Renal pelvis (tissue), 4 donors: ENCODE data around the gene SLC8A2. TPM values are rescaled to one million over a fixed set of nuclear protein-coding genes. Genes with fewer than 3 reads are reported as not detected.

Experiments
- DNase-seq: peaks from one replicate; pipeline ENCODE4 v3.0.0-alpha.2; 2013
- polyA plus RNA-seq, 3 donors: library from polyadenylated mRNA; unstranded; fragments of 120-200 nt; gene quantifications; one replicate each; pipeline ENCODE4 v1.2.1, GENCODE V29; 2013; ENCODE audit not compliant: insufficient read length in 3 of 3

SLC8A2 gene
- polyA plus RNA-seq, 3 donors = 0.21 to 0.28 TPM; not detected in 1

GRCh38 chr19:47459477-47459876 lies 12.2 kb downstream of the SLC8A2 start:
- no peak for DNase-seq

DNA sequence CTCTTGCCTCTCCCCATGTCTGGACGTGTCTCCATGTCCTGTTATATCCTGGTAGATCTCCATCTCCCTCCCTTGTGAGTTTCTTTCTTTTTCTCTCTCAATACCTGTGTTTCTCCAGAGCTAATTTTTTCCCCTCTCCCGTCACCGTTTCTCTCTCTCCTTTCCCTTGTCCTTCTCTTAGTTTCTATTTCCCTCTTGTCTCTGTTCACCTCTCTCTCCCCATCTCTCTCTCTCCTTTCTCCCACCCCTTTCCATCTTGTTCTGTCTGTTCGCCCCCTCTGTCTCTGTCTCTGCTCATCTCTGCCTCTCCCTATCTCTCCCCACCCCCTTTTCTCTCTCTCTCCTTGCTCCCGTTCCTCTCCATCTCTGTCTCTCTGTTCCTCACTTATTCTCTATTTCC lies 13.0 kb downstream of the SLC8A2 start:
- DNase-seq = no peak

DNA sequence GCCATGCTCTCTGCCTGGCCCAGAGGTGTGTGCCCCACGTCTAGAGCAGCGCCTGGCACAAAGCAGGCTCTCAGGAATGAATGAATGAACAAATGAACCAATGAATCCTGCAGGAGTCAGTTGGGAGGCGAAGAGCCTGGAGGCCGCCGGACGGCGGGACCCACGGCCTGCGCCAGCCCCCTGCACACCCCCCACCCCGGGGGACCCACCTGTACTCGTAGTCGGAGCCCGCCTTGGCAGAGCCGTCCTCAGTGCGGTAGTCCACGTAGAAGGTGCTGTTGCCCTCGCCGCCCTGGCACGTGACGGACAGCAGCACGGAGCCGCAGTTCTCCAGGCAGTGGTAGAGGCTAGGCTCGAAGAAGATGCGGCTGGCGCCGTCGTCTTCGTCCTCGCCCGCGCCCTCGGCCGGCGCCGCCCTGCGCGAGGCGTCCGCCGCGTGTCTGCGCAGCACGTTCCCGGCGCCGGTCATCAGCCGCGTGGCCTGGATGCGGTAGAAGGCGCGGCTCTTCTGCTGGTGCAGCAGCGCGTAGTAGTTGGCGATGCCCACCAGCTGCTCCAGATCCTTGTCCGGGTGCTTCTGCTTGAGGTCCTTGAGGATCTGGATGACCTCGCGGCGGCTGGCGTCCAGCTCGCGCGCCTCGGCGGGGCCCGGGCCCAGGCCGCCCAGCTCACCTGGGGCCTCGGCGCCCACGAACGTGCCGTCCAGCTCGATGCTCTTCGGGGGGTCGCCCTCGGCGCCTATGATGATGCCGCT lies 14.8 kb downstream of the SLC8A2 start:
- no peak for DNase-seq

DNA sequence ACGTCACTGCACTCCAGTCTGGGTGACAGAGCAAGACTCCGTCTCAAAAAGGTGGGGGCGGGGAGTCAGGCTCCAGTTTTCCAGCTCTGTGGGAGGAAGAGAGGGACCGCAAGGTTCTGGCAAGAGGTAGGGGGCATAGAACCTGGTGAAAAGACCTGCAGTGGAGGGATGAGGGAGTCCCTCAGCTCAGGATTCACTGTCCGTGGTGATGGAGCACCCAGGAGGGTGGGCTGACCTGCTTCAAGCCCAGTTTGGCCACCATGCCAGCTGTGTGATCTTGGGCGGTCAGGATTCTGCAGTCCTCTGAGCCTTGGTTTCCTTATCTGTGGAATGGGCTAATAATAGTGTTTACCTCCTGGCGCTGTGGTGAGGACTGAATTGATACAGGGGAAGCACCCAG lies 21.2 kb downstream of the SLC8A2 start:
- DNase-seq = no peak

GRCh38 chr19:47448360-47448727 lies 23.3 kb downstream of the SLC8A2 start:
- DNase-seq = no peak

- no peak for DNase-seq
Observed at GRCh38 chr19:47447470-47448359, 24.0 kb downstream of the SLC8A2 start.

GRCh38 chr19:47446534-47447469 lies 24.9 kb downstream of the SLC8A2 start:
- DNase-seq = no peak

GRCh38 chr19:47445937-47446402 lies 25.7 kb downstream of the SLC8A2 start:
- peak; percentile 71 for DNase-seq

GRCh38 chr19:47445527-47445926 lies 26.2 kb downstream of the SLC8A2 start:
- DNase-seq = no peak

DNA sequence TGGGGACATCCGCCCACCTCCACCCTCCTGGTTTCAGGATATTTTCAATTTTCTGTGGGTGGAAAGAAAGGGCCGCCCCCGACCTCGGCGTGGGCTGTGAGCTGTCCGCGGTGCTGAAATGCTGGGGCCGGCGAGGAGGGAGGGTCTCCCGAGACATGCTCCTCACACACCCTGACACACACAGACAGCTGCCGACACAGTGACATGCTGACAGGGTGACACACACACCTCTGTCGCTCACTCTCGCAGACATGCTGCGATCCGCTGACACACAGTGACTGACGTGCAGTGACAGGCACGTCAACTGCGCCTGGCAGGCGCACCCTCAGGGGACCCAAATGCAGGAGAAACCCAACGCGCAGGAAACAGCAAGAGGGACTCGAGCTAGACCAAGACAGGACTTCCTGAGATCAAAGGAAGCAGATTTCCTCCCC lies 27.3 kb downstream of the SLC8A2 start:
- DNase-seq = no peak

DNA sequence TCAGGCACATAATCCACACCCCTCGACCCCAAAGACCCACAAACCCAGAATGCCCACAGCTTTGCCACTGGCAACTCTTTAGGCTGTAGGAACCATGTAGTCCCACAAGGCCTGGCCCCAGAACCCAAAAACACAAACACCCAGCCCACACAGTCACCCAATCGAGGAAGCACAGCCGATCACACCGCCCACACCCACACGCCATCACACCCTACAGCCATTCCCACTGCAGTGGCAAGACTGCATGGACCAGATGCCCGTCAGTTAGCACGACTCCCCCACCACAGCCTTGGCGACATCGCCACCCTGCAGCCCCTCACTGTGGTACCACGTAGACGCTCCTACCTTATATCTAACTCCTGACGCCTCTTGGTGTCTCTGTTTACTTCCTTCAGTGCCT lies 28.4 kb downstream of the SLC8A2 start:
- DNase-seq = no peak

DNA sequence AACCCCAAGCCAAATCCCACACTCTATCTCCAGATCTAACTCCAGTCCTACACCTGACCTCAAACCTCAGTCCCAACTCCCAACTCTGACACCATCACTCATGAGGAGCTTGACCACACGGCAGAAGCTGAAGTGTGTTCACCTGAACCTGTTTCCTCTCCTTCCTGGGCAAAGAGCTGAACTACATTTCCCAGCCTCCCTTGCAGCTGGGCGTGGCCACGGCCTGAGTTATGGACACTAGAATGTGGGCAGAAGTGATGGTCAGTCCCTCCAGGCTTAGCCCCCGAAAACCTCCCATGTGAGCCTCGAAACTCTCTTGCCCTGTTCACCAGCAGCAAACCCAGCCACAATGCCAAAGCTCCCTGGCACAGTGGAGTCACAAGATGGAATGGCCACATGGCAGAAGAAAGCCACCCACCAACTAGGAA lies 32.9 kb downstream of the SLC8A2 start:
- DNase-seq = no peak

DNA sequence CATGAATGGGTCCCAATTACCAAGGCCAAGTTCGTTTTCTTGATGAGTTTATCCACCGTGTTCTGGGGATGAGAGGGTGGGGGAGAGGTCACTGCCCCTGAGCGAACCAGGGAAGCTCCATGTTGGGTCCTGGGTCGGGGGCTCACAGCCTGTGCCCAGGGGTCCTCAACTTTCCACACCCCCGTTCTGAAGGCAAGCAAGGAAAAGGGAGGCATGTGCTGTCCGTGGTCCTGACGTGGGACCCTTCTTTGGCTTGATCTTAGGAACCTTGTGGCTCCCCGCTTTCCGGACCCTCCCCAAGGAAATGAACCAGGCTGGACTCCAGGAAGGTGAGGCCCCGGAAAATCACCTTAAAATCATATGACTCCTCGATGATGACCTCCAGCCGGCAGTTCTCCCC lies 34.2 kb downstream of the SLC8A2 start:
- DNase-seq = no peak

- no peak for DNase-seq
Observed at GRCh38 chr19:47436712-47437401, 34.8 kb downstream of the SLC8A2 start.

- DNase-seq = no peak
Observed at GRCh38 chr19:47435883-47436417, 35.7 kb downstream of the SLC8A2 start.

DNA sequence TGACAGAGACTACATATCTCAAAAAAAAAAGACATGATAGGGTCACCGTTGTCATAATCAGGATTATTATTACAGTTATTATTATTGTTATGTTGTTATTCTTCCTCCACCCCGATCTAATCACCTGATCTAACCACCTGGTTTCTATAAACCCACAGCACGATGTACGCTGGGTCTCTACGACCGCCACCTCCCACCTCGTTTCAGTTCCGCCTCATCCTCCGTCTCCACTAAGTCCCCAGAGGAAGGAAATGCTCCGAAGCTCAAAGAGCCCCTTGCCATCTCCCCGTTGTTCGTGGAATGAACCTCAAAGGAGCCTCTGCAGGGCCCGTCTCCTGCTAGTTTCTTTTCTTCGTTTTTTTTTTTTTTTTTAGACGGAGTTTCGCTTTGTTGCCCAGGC lies 36.5 kb downstream of the SLC8A2 start:
- no peak for DNase-seq

- no peak for DNase-seq
Observed at GRCh38 chr19:47434088-47434487, 37.6 kb downstream of the SLC8A2 start.

DNA sequence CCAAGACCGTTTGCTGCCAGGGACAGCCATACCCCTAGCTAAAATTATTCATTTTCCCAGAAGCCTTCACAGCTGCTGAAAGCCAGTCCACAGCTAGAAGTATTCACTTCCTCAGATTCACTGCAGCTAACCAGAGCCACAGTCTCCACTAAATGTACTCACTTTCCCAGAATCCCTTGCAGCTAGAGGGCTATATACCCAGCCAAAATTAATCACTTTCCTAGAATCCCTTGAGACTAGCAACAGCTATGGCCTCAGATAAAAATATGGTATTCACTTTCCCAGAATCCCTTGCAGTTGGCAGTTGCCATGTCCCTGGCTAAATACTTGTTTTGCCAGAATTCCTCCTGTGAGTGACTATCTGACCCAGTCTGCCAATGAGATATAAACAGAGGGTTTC lies 38.6 kb downstream of the SLC8A2 start:
- no peak for DNase-seq

GRCh38 chr19:47432499-47432898 lies 39.2 kb downstream of the SLC8A2 start:
- no peak for DNase-seq

DNA sequence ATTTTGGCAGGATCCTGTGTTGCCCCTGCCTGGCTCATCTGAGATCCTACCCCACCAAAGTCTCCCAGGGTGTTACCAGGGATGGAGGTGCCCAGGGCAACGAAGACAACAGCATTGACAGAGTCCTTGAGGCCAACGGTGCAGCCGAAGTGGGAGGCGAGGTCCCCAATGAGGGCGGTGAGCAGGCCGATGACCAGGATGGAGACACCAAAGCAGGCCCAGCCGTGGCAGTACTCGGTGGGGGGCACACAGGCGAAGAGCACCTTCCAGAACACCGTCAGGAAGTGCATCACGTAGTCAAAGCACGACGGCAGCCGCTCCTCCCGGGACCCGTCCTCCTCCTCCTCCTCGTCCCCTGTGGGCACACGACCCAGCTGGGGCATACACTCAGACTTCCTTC lies 39.6 kb downstream of the SLC8A2 start:
- no peak for DNase-seq
